ENCODE measurements around the gene BAG1.
A peak's percentile ranks its signal among the peaks of the same experiment; 100 is the strongest.

The BAG1 gene

GRCh38 chr9:33290247-33291030, 25.9 kb upstream of the BAG1 start, which contains the start of gene NFX1:
TSS of gene NFX1 (plus strand) at chr9:33290516. CDS start at chr9:33290573, 57 bp downstream.
- H3K9me3 ChIP-seq: no peaks in the 10 kb centered on the region
- H3K4me3 ChIP-seq: peak within 1 kb of the TSS; percentile 86
- H3K36me3 ChIP-seq (replicated peaks): peaks cover 40% of the 10 kb centered on the region
- no peaks in the 10 kb centered on the region for H3K27me3 ChIP-seq (ENCODE audit: low read depth)
- H3K4me1 ChIP-seq: peaks cover 16% of the 10 kb centered on the region
- peak; percentile 93 to 96 for DNase-seq (ENCODE audit: low spot score in 2 of 2)
- in situ Hi-C loops (cut with MboI; ENCODE audit: low sequenced_read_pairs): no loop called here

GRCh38 chr9:33289936-33290246, 25.4 kb upstream of the BAG1 start:
- DNase-seq (ENCODE audit: low spot score in 2 of 2): no peak
- Histone ChIP-seq H3K27me3 (ENCODE audit: low read depth) (no peaks in the 10 kb centered on the region), H3K4me3 (peak overlapping the region; percentile 86), H3K36me3 (replicated peaks) (peaks cover 34% of the 10 kb centered on the region), H3K9me3 (no peaks in the 10 kb centered on the region), H3K4me1 (peaks cover 16% of the 10 kb centered on the region)
- in situ Hi-C loops (cut with MboI; ENCODE audit: low sequenced_read_pairs): no loop called here

GRCh38 chr9:33289496-33289895, 25.0 kb upstream of the BAG1 start:
- Histone ChIP-seq H3K9me3 (no peaks in the 10 kb centered on the region), H3K4me1 (peaks cover 16% of the 10 kb centered on the region), H3K36me3 (replicated peaks) (peaks cover 30% of the 10 kb centered on the region), H3K4me3 (peak overlapping the region; percentile 86), H3K27me3 (ENCODE audit: low read depth) (no peaks in the 10 kb centered on the region)
- in situ Hi-C loops (cut with MboI; ENCODE audit: low sequenced_read_pairs): no loop called here
- peak in 1 of 2 experiments; percentile 19 for DNase-seq (ENCODE audit: low spot score in 2 of 2)

GRCh38 chr9:33288828-33289483, 24.4 kb upstream of the BAG1 start:
- Histone ChIP-seq H3K4me1 (peaks cover 16% of the 10 kb centered on the region), H3K9me3 (no peaks in the 10 kb centered on the region), H3K36me3 (replicated peaks) (peaks cover 25% of the 10 kb centered on the region), H3K4me3 (no peak overlapping the region), H3K27me3 (ENCODE audit: low read depth) (no peaks in the 10 kb centered on the region)
- in situ Hi-C loops (cut with MboI; ENCODE audit: low sequenced_read_pairs): no loop called here
- no peak for DNase-seq (ENCODE audit: low spot score in 2 of 2)

GRCh38 chr9:33288235-33288634, 23.7 kb upstream of the BAG1 start:
- no peak for DNase-seq (ENCODE audit: low spot score in 2 of 2)
- Histone ChIP-seq H3K36me3 (replicated peaks) (peaks cover 18% of the 10 kb centered on the region), H3K4me3 (no peak overlapping the region), H3K4me1 (peaks cover 14% of the 10 kb centered on the region), H3K9me3 (no peaks in the 10 kb centered on the region), H3K27me3 (ENCODE audit: low read depth) (no peaks in the 10 kb centered on the region)
- in situ Hi-C loops (cut with MboI; ENCODE audit: low sequenced_read_pairs): no loop called here

GRCh38 chr9:33287087-33287490, 22.6 kb upstream of the BAG1 start:
- in situ Hi-C loops (cut with MboI; ENCODE audit: low sequenced_read_pairs): no loop called here
- H3K27me3 ChIP-seq (ENCODE audit: low read depth): no peaks in the 10 kb centered on the region
- H3K4me3 ChIP-seq: no peak overlapping the region
- H3K4me1 ChIP-seq: peaks cover 11% of the 10 kb centered on the region
- peaks cover 6% of the 10 kb centered on the region for H3K36me3 ChIP-seq (replicated peaks)
- DNase-seq (ENCODE audit: low spot score in 2 of 2): peak; percentile 61 to 62
- no peaks in the 10 kb centered on the region for H3K9me3 ChIP-seq

GRCh38 chr9:33285502-33285901, 21.0 kb upstream of the BAG1 start:
- no peaks in the 10 kb centered on the region for H3K27me3 ChIP-seq (ENCODE audit: low read depth)
- H3K4me3 ChIP-seq: no peak overlapping the region
- in situ Hi-C loops (cut with MboI; ENCODE audit: low sequenced_read_pairs): no loop called here
- no peaks in the 10 kb centered on the region for H3K9me3 ChIP-seq
- no peak for DNase-seq (ENCODE audit: low spot score in 2 of 2)
- H3K36me3 ChIP-seq (replicated peaks): no peaks in the 10 kb centered on the region; the same call in 1 of the 2 replicates
- H3K4me1 ChIP-seq: no peaks in the 10 kb centered on the region

- H3K36me3 ChIP-seq (replicated peaks): peaks cover 33% of the 10 kb centered on the region
- DNase-seq (ENCODE audit: low spot score in 2 of 2): no peak
- in situ Hi-C loops (cut with MboI; ENCODE audit: low sequenced_read_pairs): no loop called here
- H3K27me3 ChIP-seq (ENCODE audit: low read depth): no peaks in the 10 kb centered on the region
- H3K4me1 ChIP-seq: no peaks in the 10 kb centered on the region
- no peak overlapping the region for H3K4me3 ChIP-seq
- no peaks in the 10 kb centered on the region for H3K9me3 ChIP-seq
These were observed 13.0 kb upstream of the BAG1 start for GRCh38 chr9:33277484-33277883.

- H3K36me3 ChIP-seq (replicated peaks): peaks cover 48% of the 10 kb centered on the region
- in situ Hi-C loops (cut with MboI; ENCODE audit: low sequenced_read_pairs): no loop called here
- no peaks in the 10 kb centered on the region for H3K27me3 ChIP-seq (ENCODE audit: low read depth)
- H3K4me1 ChIP-seq: no peaks in the 10 kb centered on the region
- no peaks in the 10 kb centered on the region for H3K9me3 ChIP-seq
- no peak for DNase-seq (ENCODE audit: low spot score in 2 of 2)
- no peak overlapping the region for H3K4me3 ChIP-seq
These were observed 9.4 kb upstream of the BAG1 start for GRCh38 chr9:33273972-33274328.

GRCh38 chr9:33273266-33273971, 8.9 kb upstream of the BAG1 start:
- Histone ChIP-seq H3K27me3 (ENCODE audit: low read depth) (no peaks in the 10 kb centered on the region), H3K9me3 (no peaks in the 10 kb centered on the region), H3K36me3 (replicated peaks) (peaks cover 53% of the 10 kb centered on the region), H3K4me1 (no peaks in the 10 kb centered on the region), H3K4me3 (no peak overlapping the region)
- in situ Hi-C loops (cut with MboI; ENCODE audit: low sequenced_read_pairs): no loop called here
- no peak for DNase-seq (ENCODE audit: low spot score in 2 of 2)

- Histone ChIP-seq H3K36me3 (replicated peaks) (peaks cover 54% of the 10 kb centered on the region), H3K4me1 (no peaks in the 10 kb centered on the region), H3K4me3 (no peak overlapping the region), H3K27me3 (ENCODE audit: low read depth) (no peaks in the 10 kb centered on the region), H3K9me3 (no peaks in the 10 kb centered on the region)
- in situ Hi-C loops (cut with MboI; ENCODE audit: low sequenced_read_pairs): no loop called here
- DNase-seq (ENCODE audit: low spot score in 2 of 2): no peak
These were observed 7.6 kb upstream of the BAG1 start for GRCh38 chr9:33272061-33272460.

GRCh38 chr9:33270146-33270545, 5.6 kb upstream of the BAG1 start:
- peaks cover 52% of the 10 kb centered on the region for H3K36me3 ChIP-seq (replicated peaks)

GRCh38 chr9:33267151-33267767, 2.8 kb upstream of the BAG1 start:
- no peaks in the 10 kb centered on the region for H3K9me3 ChIP-seq
- no peak overlapping the region for H3K4me3 ChIP-seq
- no peaks in the 10 kb centered on the region for H3K27me3 ChIP-seq (ENCODE audit: low read depth)
- H3K4me1 ChIP-seq: peaks cover 10% of the 10 kb centered on the region
- DNase-seq (ENCODE audit: low spot score in 2 of 2): no peak
- peaks cover 61% of the 10 kb centered on the region for H3K36me3 ChIP-seq (replicated peaks)
- in situ Hi-C loops (cut with MboI; ENCODE audit: low sequenced_read_pairs): loop anchor here (5.0 kb wide), 1 partner anchor 50 kb away; no protein-coding TSS in a partner anchor

More at GRCh38 chr9:33270146-33270545, 5.6 kb upstream of the BAG1 start:
- DNase-seq (ENCODE audit: low spot score in 2 of 2): no peak
- Histone ChIP-seq H3K9me3 (no peaks in the 10 kb centered on the region), H3K4me3 (no peak overlapping the region), H3K4me1 (peaks cover 4% of the 10 kb centered on the region), H3K27me3 (ENCODE audit: low read depth) (no peaks in the 10 kb centered on the region)
- in situ Hi-C loops (cut with MboI; ENCODE audit: low sequenced_read_pairs): no loop called here

Data from HAP-1 (cell line).